MG63 (cell line): Measurements from ENCODE around the gene MAFB. TPM values are rescaled to one million over a fixed set of nuclear protein-coding genes. Genes with fewer than 3 reads are reported as not detected.

ENCODE experiments used
- DNase-seq: peaks from one replicate; pipeline ENCODE4 v3.0.0-alpha.2; 2020
- H3K27me3 ChIP-seq: fragments of 250-450 bp; sonication (Bioruptor Pico); 2 replicates; pipeline ENCODE4 v1.5.1; 2020; ENCODE audit warnings: mild to moderate bottlenecking, moderate library complexity
- H3K36me3 ChIP-seq: fragments of 250-450 bp; sonication (Bioruptor Pico); 2 replicates; pipeline ENCODE4 v1.5.1; 2020; ENCODE audit warnings: mild to moderate bottlenecking, moderate library complexity
- H3K4me3 ChIP-seq: fragments of 250-450 bp; sonication (Bioruptor Pico); 2 replicates; pipeline ENCODE4 v1.5.1; 2020; ENCODE audit warnings: mild to moderate bottlenecking, moderate library complexity
- H3K9me3 ChIP-seq: fragments of 250-450 bp; sonication (Bioruptor Pico); 2 replicates; pipeline ENCODE4 v1.5.1; 2020; ENCODE audit warnings: mild to moderate bottlenecking, moderate library complexity
- total RNA-seq: library from RNA; depleted of rRNA; stranded (reverse); fragments of >200 nt; shearing (Covaris generic); gene quantifications from 2 replicates; pipeline ENCODE4 v1.2.3, GENCODE V29; 2014; ENCODE audit warnings: low replicate concordance

Gene MAFB
- total RNA-seq, 1 experiment from 2014 or later: 2.6 TPM

DNA sequence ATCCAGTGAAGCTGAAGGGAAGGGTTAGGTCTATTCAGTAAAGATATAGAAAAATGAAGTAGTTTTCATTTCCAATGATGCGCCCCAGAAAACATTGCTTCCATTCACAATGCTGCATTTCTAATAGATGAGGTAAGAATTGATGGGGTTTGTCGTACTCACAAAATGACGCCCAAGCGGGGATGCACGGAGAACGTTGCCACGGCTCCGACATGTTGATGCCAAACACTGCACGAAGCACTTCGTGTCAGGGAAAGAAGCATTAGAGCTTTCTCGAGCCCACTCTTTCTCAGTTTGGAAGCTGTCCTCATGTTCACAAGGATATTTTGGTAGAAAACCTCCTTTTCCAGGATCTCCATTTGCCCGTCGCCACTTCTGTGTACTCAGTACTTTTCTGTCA, 21.6 kb upstream of the MAFB start:
- DNase-seq: no peak
- H3K9me3 ChIP-seq: no peaks in the 10 kb centered on the region

DNA sequence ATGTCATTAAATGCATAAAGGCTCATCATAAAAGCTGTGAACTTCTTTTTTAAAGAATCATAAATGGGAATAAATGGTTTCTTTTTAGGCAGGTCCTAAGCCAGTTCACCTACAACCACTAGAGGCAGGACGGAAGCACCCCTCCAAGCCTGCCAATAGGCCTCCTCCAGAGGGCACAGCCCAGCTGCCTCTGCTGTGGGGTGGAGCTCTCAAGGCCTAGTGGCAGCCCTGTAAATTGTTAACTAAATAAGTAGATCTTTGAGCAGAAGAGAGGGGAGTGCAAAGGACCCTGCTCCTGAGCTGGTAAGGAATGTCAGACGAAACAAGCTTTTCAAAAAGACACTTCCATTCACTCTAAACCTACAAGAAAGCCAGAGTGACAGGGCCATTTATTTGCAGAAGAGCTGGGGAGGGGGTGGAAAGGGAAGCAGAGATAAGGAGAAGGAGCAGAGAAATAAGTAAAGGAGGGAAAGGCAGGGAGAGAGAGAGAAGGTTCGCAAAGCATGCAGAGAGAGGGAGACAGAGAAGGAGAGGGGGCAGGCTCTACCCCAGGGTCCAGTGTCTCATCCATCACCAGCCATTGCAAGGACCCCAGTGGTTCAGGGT, 18.0 kb upstream of the MAFB start:
- Histone ChIP-seq H3K4me3 (no peak overlapping the region), H3K36me3 (no peaks in the 10 kb centered on the region), H3K27me3 (no peaks in the 10 kb centered on the region), H3K9me3 (no peaks in the 10 kb centered on the region)
- peak; percentile 45 for DNase-seq

More for the DNA sequence above, 21.6 kb upstream of the MAFB start:
- H3K36me3 ChIP-seq: no peaks in the 10 kb centered on the region
- no peaks in the 10 kb centered on the region for H3K27me3 ChIP-seq
- H3K4me3 ChIP-seq: no peak overlapping the region

DNA sequence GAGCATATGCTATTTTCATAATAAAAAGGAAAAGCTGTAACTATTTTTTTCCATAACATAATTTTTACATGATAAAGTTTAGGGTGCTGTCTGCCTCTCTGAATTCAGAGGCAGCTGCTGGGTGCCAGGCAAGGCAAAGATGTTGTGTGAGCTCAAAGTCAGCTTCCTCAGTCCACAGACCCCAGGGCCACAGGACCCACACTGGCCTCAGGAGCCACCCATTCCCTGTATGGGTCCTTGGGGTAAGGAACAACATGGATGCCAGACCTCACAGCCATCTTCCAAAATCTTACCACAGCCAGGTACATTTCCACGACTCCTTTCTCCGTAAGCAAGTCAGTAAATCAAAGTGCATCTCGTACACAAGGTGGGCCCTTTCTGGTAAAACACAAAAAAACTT, 16.4 kb upstream of the MAFB start:
- H3K9me3 ChIP-seq: no peaks in the 10 kb centered on the region
- no peak for DNase-seq
- H3K4me3 ChIP-seq: no peak overlapping the region
- no peaks in the 10 kb centered on the region for H3K27me3 ChIP-seq
- no peaks in the 10 kb centered on the region for H3K36me3 ChIP-seq

DNA sequence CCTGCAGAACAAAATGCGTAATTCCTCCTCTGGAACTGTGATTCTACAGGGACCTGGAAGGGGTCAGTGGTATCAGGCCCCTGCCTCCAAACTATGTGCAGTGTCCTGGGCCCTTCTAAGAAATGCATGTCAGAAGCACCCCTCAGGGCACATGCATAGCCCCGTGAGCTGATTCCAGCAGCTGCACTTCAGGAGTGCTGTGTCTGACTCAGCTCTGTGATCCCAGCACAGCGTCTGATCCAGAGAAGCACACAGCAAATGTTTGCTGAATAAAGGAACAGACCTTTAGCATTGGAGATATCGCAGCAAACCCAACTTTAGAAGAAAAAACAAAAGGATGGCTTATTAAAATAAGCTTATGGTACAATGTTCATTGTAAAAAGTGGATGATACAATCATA, 15.8 kb upstream of the MAFB start:
- H3K9me3 ChIP-seq: no peaks in the 10 kb centered on the region
- no peak overlapping the region for H3K4me3 ChIP-seq
- no peak for DNase-seq
- no peaks in the 10 kb centered on the region for H3K36me3 ChIP-seq
- H3K27me3 ChIP-seq: no peaks in the 10 kb centered on the region

DNA sequence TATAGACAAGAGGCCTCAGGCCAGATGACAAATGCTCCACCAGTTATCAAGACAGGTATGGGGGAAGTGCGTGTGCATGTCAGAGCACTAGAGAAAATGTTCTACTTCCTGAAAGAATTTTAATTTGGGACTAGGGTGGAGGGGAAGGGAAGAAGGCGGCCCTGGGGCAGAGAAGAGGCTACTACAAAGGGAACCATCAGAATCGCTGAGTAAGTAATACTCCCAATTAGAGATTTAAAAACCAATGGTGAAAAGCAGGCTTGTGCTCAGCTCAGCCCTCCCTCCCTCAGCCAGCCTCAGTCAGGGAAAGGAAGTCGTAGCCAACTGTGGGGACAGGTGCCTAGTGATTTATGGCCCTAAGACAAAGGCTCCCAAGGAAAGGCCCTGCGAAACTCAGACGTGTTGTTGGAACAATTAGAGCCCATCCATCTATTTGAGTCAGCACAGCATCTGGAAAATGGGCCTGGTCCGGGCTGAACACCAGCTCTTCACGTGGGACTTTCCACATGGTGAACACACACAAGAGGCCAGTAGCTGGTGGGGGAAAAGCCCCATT, 15.0 kb upstream of the MAFB start:
- DNase-seq: no peak
- H3K36me3 ChIP-seq: no peaks in the 10 kb centered on the region
- no peaks in the 10 kb centered on the region for H3K9me3 ChIP-seq
- H3K27me3 ChIP-seq: no peaks in the 10 kb centered on the region
- no peak overlapping the region for H3K4me3 ChIP-seq

DNA sequence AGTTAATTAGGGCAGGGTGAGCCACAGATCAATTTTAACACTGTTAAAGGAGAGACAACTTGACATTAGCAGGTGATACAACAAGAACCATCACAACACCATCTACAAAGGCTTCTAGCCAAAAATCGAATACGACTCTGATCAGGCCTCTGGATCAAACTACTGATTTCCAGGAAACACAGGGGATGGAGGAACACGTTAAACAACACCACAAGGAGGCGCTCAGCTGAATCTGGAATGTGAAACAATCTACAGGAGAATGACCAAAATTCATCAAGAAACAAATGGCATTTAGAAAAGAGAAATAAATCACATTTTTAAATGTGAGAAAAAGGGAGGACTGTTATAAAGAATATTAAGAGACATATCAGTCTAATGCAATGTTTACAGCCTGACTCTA, 13.5 kb upstream of the MAFB start:
- H3K9me3 ChIP-seq: no peaks in the 10 kb centered on the region
- no peaks in the 10 kb centered on the region for H3K27me3 ChIP-seq
- H3K36me3 ChIP-seq: no peaks in the 10 kb centered on the region
- H3K4me3 ChIP-seq: no peak overlapping the region
- DNase-seq: no peak

DNA sequence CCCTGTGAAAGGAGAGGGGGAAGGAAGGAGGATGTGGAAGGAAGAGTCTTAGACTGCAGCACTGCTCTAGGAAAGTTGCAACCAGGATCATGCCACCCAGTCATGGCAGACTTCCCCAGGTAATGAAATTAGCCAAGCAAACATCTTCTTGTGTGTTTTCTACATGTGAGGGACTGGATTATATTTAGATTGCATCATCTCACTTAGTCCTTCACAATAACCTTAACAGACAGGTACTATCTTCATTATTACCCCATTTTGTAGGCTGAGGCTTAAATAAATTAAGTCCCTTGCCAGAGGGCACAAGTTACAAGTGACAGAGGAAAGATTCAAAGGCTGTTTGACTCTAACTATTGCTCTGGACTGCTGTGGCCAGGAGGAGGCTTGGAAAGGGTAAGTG, 9.7 kb upstream of the MAFB start:
- Histone ChIP-seq H3K4me3 (no peak overlapping the region), H3K27me3 (no peaks in the 10 kb centered on the region), H3K9me3 (no peaks in the 10 kb centered on the region), H3K36me3 (no peaks in the 10 kb centered on the region)
- DNase-seq: no peak

DNA sequence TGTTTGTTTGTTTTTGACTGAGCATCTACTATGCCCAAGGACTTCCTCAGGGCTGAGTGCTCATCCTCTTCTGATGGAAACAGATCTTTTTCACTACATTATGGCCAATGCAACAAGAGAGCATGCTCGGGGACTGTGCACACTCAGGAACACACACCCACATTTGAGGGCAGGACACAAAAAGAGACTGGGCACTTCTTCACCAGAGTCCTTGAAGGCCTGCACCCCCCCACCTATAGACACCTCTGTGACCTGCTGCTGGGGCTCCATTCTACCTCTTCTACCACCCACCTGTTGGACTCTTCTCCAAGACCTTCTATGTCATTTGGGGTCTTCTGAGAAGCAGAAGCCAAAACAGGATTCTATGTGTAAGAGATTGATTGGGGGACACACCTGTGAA, 9.2 kb upstream of the MAFB start:
- H3K4me3 ChIP-seq: no peak overlapping the region
- no peaks in the 10 kb centered on the region for H3K27me3 ChIP-seq
- no peak for DNase-seq
- H3K9me3 ChIP-seq: no peaks in the 10 kb centered on the region
- H3K36me3 ChIP-seq: no peaks in the 10 kb centered on the region

DNA sequence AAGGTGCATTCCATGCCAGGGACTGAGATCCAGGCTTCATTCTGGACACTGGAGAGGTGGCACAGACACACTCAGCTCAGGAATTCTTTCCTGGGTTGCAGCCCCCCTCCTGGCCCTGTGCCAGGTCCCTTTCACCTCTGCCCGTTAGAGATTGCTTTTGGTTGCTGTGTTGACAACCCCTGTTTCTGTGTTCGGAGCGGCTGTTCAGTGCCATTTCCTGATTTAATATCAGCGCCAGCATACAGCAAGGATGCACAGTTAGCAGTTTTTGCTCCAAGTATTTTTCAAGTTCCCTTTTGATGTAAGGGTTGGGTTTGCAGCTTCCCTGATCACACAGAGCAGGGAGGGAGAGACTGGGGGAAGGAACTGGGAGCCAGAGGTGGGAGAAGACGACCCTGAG, 8.5 kb upstream of the MAFB start:
- Histone ChIP-seq H3K9me3 (no peaks in the 10 kb centered on the region), H3K27me3 (no peaks in the 10 kb centered on the region), H3K36me3 (no peaks in the 10 kb centered on the region), H3K4me3 (no peak overlapping the region)
- no peak for DNase-seq

DNA sequence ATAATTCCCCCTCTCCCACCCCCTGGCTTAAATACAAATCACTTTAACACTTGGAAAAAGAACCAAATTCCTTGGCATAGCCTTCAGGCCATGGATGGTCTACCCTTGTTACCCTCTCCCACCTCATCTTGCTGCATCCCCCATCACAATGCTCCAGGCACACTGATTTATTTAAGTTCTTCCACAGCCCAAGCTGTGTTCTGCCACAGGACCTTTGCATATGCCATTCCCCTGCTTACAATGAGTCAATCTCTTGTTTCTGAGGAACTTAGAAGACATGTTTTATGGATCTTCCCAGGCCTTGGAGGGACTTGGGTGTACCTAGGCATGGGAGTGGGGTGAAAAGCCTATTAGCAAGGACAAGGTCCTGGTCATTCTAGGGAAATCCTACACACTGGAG, 6.2 kb upstream of the MAFB start:
- DNase-seq: no peak
- no peaks in the 10 kb centered on the region for H3K27me3 ChIP-seq
- no peaks in the 10 kb centered on the region for H3K36me3 ChIP-seq
- H3K4me3 ChIP-seq: no peak overlapping the region
- H3K9me3 ChIP-seq: no peaks in the 10 kb centered on the region

DNA sequence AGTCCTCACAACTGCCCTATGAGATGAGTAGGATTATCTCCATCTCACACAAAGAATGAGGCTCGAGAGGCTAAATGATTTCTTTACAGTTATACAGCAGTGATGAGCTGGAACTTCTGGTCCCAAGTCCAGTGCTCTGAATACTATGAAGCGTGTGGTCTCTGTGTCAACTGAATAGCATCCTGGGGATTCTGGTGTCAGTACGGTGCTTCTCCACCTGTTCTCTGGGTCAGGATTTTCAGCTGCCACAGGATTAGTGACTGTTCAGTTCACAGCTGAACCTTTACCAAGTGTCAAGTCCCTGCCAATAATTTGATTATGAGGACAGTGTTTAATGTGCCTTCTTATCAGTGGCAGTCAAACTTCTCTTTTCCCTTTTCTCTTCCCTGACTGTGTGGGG, 5.2 kb upstream of the MAFB start:
- Histone ChIP-seq H3K27me3 (no peaks in the 10 kb centered on the region), H3K9me3 (no peaks in the 10 kb centered on the region), H3K36me3 (no peaks in the 10 kb centered on the region), H3K4me3 (no peak overlapping the region)
- no peak for DNase-seq

DNA sequence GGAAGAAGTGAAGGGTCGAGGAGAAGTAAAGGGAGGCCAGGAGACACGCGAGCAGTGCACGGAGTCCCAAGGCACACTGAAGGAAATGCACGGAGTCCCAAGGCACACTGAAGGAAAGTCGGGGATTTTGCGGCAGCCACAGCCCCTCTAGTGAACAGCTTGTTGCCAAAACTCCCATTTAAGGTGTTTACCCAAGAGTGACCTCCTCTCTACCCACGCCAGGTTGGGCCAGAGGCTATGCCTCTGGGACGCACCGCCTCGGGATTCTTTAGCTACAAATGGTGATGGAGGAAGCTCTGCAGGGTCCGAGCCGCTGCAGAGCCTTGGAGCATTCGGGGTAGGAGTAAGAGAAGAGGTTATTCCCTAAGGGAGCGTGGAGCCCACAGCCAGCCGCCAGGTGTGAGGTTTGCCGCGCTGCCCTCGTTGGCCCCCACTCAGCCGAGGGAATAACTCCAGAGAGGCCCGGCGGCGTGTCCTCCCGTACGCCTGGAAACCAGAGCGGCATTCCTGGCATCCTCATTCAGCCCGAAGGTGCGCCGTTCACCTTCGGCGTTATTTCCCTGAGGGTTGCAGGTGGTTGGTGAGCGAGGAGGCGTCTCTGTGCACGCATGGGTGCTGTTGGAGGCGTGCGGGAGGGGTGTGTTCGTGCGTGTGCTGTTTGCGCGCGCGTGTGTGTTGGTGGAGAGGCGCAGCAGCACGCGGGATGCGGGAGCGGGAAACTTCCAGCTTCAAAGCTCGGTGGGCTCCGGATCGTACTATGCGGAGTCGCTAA, 3.4 kb upstream of the MAFB start:
- no peak overlapping the region for H3K4me3 ChIP-seq
- H3K27me3 ChIP-seq: peaks cover 5% of the 10 kb centered on the region
- no peaks in the 10 kb centered on the region for H3K9me3 ChIP-seq
- DNase-seq: no peak
- H3K36me3 ChIP-seq: no peaks in the 10 kb centered on the region

DNA sequence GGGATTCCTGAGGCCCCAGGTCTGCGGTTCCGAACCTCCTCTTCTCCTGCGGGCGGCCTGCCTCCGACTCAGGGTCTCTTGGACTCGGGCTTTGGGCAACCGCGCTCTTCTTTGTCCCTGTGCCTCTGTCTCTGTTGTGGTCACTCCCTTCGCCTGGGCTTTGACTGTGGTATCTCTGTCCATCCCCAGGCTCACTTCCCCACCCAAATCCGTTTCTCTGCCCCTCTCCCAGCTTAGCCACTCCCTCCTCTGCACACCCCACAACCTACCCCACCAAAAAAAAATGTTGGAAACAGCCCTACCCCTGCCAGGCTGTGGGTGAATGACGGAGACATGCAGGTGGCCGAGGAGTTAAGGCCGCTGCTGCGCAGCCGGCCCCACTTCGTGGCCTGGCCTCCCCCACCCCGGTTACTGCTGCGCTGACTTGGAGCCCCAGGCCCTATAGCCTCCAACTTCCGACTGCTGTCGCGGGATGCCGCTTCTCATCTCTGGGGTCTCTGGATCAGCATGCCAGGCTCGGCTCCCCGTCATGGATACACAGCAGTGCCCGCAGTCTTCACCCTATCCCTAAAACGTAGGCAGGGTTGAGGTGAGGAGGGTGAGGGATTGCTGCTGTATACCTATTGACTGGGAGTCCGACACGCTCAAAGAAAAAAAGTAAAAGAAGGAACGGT, 2.7 kb upstream of the MAFB start:
- no peaks in the 10 kb centered on the region for H3K36me3 ChIP-seq
- H3K27me3 ChIP-seq: peaks cover 5% of the 10 kb centered on the region
- H3K9me3 ChIP-seq: no peaks in the 10 kb centered on the region
- no peak for DNase-seq
- no peak overlapping the region for H3K4me3 ChIP-seq

DNA sequence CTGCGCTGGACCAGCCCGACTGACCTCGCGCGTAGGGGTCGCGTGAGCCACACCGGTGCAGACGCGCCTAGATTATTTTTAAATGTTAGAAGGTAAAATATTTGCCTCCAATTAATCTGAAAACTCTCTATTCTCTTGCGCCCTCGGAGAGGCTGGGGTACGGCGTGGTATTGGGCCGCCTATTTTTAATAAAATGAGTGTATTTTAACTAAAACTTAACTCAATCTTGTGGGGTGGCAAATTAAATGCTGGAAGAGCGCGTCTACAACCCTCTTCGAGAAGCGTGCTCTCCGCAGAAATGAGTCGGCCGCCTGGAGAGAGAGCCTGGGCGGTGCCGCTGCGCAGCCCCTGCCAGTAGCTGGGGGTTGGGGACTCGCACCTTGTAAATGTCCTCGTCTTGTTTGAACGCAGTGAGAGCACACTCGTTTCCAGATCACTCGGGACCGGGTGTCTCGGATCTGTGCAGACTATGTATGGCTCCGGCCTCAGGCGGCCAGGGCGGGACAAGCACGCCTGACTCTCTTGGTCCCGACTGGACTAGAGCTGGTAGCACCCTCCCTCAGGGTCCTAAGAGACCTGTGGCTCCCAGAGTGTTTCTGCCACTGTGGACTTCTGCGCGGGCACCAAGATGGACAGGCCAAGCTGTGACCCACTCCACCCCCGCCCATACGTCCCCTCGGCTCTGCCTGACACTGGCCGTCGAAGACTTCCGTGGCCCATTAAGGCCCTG, 2.0 kb upstream of the MAFB start:
- no peak for DNase-seq
- Histone ChIP-seq H3K27me3 (peaks cover 5% of the 10 kb centered on the region), H3K4me3 (no peak overlapping the region), H3K36me3 (no peaks in the 10 kb centered on the region), H3K9me3 (no peaks in the 10 kb centered on the region)

DNA sequence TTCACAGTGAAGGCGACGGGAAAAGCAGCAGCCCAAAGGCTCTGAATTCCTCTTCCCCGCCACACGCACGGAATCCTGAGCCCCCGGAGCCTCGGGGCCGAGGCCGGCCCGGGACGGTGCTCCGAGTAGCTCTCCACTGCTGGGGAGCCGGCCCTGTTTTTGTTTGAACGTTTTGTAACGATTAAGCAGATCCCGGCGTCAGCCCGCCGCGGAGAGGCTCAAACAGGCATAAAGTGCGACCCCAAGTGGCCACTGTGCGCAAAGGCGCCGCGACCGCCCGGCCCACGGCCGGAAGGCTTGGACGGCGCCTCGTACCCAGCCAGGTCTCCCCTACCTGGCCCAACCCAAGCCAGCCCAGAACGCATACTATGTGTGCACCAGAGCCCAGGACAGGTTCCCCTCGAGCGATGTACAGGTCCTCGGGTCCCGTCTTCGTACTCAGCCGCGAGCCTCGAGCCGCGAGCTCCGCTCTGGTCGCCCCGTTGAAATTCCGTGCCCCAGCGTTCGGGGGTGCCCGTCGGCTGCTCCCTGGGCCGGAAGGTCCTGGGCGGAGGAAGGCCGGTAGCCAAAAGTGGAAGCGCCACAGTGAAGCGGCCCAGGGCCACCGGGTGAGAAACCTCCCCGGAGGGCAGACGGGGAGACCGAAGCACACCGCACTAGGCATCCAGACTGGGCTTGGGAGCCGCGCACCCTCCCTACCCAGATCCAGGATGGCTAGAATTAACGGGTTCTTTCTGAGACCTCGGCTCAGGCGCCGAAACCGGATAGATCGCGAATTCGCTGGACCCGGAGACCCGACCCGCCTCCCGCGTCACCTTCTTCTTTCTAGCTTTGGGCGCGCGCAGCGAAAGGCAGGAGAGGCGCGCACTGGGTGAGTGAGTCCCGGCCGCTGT, 1.2 kb upstream of the MAFB start:
- Histone ChIP-seq H3K27me3 (peaks cover 5% of the 10 kb centered on the region), H3K36me3 (no peaks in the 10 kb centered on the region), H3K4me3 (peak overlapping the region; percentile 51)

More for the DNA sequence above, 1.2 kb upstream of the MAFB start:
- no peaks in the 10 kb centered on the region for H3K9me3 ChIP-seq
- DNase-seq: peak; percentile 85
